ENCODE measurements around the gene SMCHD1.
A peak's percentile ranks its signal among the peaks of the same experiment; 100 is the strongest.
"Not testable (repeated sequence)": the region's sequence is repeated elsewhere in the genome, so short reads cannot be mapped to it uniquely, and the experiment has no call there.

SMCHD1 gene

DNA sequence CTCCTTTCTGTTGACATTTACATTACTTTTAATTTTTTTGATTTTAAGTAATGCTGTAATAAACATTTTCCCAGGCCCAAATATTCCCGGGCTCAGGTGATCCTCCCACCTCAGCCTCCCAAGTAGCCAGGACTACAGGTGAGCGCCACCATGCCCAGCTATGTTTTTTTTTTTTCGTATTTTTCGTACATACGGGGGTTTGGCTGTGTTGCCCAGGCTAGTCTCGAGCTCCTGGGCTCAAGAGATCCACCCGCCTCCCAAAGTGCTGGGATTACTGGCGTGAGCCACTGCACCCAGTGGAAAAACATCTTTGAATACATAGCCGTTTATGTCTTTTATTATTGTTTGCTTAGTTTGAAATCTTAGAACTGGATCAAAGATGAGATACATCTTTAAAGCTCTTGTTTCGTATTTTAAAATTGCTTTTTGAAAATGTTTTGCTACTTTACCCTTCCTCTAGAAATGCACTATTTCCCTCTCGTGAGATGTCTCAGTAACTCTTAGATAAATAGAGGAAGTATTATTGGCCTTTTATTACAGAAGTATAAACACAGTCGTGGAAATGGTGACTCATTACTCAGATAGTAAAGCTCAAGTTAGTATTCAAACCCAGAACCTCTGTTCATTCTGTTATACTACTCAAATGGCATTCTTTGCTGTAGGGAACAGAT lies 2.4 kb downstream of the SMCHD1 start:
- DNase-seq (ENCODE audit: low spot score): peak; percentile 61

GRCh38 chr18:2660849-2661248 lies 5.3 kb downstream of the SMCHD1 start:
- not testable (repeated sequence) for DNase-seq (ENCODE audit: low spot score)

DNA sequence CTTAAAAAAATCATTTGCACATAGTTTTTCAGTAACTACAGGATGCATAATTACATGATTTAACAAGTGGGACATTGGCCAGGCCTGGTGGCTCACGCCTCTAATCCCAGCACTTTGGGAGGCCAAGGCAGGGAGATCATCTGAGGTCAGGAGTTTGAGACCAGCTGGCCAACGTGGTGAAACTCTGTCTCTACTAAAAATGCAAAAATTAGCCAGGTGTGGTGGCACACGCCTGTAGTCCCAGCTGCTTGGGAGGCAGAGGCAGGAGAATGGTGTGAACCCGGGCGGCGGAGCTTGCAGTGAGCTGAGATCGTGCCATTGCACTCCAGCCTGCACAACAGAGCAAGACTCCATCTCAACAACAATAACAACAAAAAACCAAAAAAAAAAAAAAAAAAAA lies 6.8 kb downstream of the SMCHD1 start:
- not testable (repeated sequence) for DNase-seq (ENCODE audit: low spot score)

DNA sequence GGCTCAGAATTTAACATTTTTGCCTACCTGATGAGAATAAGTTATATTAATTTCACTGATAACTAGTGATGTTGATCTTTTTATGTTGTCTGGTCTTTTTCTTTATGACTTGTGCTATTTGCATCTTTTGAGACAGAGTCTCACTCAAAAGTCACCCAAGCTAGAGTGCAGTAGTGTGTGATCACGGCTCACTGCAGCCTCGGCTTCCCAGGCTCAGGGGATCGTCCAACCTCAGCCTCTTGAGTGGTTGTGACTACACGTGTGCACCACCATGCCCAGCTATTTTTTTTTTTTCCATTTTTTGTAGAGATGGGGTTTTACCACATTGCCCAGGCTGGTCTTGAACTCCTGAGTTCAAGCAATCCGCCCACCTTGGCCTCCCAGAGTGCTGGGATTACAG lies 7.5 kb downstream of the SMCHD1 start:
- no peak for DNase-seq (ENCODE audit: low spot score)

DNA sequence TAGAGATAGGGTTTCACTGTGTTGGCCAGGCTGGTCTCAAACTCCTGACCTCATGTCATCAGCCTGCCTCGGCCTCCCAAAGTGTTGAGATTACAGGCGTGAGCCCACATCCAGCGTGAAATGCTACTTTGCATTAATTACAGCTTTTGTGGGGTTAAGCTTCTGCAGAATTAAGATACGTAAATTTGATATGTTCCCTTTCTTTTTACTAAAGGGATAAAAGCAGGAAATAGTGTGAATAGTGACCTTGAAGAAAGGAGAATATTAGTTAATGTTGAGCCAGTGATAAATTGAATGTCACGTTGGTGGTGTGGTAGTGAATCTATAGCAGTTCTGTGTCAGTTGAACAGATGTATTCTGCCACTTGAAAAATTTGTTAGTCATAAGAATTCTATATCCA lies 16.9 kb downstream of the SMCHD1 start:
- DNase-seq (ENCODE audit: low spot score): no peak

DNA sequence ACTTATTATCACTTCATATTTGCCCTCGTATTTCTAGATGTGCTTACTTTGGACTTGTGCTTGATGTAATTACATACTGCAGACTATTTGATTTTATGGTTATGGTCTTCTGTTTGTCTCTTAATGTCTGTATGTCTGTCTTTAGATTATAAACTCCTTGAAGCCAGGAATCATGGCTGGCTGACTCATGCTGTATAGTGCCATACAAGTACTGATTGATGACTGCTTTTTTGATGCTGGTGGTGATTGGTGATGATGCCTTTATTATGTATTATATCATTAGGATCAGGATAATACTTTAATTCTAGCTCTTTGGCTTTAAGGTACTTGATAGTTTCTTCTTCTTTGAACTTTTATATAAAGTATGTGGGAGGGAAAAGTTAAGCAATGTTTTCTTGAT lies 17.3 kb downstream of the SMCHD1 start:
- DNase-seq (ENCODE audit: low spot score): no peak

DNA sequence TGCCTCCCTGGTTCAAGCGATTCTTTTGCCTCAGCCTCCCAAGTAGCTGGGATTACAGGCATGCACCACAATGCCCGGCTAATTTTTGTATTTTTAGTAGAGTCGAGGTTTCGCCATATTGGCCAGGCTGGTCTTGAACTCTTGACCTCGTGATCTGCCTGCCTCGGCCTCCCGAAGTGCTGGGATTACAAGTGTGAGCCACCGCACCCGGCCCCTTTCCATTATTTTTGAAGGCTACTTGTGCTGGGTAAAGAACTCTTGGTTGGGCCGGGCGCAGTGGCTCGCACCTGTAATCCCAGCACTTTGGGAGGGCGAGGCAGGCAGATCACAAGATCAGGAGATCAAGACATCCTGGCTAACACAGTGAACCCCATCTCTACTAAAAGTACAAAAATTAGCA lies 23.4 kb downstream of the SMCHD1 start:
- not testable (repeated sequence) for DNase-seq (ENCODE audit: low spot score)

GRCh38 chr18:2680216-2680792 lies 24.8 kb downstream of the SMCHD1 start:
- peak; percentile 30 for DNase-seq (ENCODE audit: low spot score)

- no peak for DNase-seq (ENCODE audit: low spot score)
Observed at GRCh38 chr18:2681993-2682603, 26.6 kb downstream of the SMCHD1 start.

DNA sequence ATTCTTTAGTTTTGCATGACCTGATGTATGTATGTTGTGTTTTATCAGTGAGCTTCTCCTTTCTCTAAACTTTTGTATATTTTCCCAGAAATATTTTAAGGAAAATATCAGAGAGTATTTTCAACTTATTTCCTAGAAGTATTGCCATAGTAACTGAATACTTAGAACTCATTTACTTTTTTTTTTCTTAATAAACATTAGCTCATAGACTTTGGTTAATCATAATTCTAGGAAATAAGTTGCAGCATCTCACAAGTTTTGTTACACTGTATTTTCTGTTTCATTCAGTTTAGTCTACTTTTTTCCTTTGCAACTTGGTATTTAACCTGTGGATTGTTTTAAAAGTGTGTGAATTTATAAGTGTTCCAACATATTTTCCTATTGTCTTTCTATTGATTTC lies 27.5 kb downstream of the SMCHD1 start:
- DNase-seq (ENCODE audit: low spot score): peak; percentile 42

DNA sequence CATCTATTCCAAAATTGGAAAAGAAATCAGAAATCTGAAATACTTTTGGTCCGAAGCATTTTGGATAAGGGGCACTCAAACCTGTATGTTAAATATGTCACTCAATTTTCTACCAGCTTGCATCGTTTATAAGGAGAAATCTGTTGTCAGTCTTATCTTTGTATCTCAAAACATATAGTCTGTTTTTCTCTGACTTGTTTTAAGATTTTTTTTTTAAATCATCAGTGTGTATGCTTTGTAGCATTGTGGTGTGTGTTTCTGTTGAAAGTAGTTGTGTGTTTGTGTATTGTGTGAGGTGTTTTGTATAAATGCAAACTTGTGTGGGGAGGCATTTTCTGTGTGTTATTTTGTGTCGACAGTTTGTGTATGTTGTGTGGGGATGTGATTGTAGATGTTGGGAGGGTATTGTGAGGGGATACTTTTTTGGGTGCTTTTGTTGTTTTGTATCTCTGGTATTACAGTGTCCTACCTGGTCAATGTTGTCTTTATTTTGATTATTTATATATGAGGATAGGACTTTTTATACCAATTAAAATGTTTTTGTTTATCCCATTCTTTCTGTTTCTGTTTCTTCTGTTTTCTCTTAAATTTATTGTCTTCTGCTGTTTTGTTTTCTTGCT lies 30.9 kb downstream of the SMCHD1 start:
- DNase-seq (ENCODE audit: low spot score): no peak

DNA sequence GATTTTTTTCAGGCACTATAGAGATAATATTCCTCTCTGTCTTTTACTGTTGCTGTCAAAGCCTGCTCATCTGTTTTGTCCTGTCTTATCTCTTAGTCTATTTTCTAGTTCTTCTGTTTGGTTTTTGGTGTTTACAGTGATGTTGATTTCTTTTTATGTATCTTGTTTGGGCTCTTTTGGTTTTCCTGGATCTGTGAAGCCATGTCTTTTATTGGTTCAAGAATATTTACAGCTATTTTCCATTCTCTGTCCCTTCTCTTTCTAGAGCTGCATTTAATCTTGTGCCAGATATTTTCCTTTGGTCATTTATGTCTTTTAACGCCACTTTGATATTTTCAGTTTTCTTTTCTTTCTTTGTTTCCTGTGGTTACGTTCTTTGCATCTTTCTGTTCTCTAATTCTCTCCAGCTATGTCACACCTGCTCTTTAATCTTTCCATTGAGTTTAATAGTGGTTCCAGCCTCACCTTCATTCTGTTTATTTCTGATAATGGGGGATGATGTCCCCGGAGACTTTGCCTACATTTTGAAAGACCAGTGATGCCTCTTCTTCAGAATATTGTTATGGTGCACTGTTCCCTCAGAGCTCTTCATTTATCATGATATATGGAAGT lies 32.0 kb downstream of the SMCHD1 start:
- no peak for DNase-seq (ENCODE audit: low spot score)

GRCh38 chr18:2692508-2692907 lies 37.0 kb downstream of the SMCHD1 start:
- DNase-seq (ENCODE audit: low spot score): no peak

GRCh38 chr18:2697184-2697583 lies 41.7 kb downstream of the SMCHD1 start:
- no peak for DNase-seq (ENCODE audit: low spot score)

DNA sequence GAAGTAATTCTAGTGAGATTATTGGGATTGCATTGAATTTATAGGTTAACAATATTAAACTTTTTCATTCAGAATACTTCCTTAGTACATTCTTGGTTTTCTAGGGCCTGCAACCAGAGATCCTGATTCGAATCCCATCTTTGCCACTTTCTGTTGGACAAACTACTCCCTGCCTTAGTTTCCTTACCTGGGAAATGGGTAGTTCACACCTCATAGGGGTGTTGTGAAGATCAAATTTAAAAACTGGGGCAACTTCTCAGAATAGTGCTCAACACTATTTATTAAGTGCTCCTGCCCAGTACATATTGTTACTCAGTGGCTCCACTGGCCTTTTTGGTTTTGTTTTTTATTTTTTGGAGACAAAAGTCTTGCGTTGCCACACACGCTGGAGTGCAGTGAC lies 43.5 kb downstream of the SMCHD1 start:
- DNase-seq (ENCODE audit: low spot score): no peak

DNA sequence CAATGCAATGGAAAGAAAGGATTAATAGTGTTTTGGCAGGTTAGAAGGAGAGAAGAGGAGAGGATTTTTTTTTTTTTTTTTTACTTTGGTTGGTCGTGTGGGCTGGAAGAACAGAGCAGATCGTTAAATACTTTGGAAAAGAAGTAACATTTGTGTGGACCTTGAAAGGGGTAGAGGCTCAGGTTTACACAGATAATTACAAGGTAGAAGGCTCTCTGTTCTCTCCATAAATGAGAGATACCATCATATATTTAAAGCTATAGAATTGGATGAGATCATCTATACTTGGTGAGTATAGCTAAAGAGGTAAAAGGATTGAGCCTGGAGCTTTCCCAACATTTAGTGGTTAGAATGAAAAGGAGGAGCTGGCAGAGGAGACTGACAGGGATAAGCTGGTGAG lies 49.0 kb downstream of the SMCHD1 start:
- DNase-seq (ENCODE audit: low spot score): no peak

DNA sequence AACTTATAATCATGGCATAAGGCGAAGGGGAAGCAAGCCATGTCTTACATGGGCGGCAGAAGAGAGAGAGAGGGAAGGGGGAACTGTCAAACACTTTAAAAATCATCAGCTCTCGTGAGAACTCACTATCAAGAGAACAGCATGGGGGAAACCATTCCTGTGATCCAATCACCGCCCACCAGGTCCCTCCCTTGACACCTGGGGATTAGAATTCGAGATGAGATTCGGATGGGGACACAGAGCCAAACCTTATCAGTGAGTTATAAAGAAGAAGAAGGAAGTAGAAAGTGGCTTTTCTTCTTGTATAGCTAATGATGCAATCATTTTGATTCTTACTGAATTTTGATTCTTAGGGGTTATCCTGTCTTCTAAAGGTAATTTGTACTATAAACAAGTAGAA lies 51.4 kb downstream of the SMCHD1 start:
- no peak for DNase-seq (ENCODE audit: low spot score)

GRCh38 chr18:2707551-2708168 lies 52.1 kb downstream of the SMCHD1 start:
- no peak for DNase-seq (ENCODE audit: low spot score)

DNA sequence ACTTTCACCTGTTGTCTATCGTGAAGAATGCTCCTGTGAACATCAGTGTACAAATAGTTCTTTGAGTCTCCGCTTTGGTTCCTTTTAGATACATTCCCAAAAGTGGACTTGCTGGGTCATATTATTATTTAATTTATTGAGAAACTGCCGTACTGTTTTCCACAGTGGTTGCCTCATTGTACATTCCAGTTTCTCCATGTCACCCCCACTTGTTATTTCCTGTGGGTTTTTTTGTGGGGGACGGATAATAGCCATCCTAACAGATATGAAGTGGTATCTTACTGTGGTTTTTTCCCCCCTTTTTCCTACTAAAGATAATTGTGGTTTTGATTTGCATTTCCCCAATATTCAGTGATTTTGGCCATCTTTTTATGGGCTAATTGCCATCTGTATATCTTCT lies 53.8 kb downstream of the SMCHD1 start:
- no peak for DNase-seq (ENCODE audit: low spot score)

DNA sequence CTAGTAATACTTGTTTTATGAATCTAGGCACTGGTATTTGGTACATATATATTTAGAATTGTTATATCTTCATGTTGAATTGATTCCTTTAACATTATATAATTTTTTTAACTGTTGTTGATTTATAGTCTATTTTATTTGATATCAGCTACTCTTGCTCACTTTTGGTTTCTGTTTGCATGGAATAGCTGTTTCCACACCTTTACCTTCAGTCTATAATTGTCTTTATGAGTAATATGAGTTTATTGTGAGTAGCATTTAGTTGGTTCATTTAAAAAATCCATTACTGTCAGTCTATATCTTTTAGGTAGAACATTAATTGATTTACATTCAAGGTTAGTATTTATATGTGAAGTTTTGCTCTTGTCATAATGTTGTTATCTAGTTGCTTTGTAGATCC lies 58.6 kb downstream of the SMCHD1 start:
- DNase-seq (ENCODE audit: low spot score): no peak

DNA sequence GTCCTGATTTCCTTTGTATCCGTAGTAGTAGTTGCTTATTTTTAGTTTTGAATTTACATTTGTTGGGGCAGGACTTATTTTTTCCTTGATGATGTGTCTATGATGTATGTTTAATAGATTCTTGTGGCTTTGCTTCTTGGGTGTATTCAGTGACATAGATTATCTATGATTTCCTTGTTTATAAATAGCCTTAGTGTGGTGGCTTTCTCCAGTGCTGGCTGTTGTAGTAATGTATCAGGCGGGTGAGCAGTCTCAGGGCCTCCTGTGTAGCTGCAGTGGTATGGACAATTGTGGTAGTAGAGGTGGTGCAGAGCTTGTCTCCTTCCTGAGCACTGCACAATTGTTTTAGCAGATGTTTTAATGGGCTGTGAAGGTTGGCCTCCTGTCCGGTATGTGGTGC lies 60.5 kb downstream of the SMCHD1 start:
- no peak for DNase-seq (ENCODE audit: low spot score)
